Measurements from ENCODE around the gene ELANE.
"Not testable (repeated sequence)": the region's sequence is repeated elsewhere in the genome, so short reads cannot be mapped to it uniquely, and the experiment has no call there.

Gene ELANE

GRCh38 chr19:872266-872951 is 20.3 kb downstream of the ELANE start:
- intact Hi-C loops (cut with DNase I): no loop called here
- peak in 1 of 42 donors; percentile 18 for DNase-seq

GRCh38 chr19:873084-873483 is 21.0 kb downstream of the ELANE start:
- DNase-seq: no peak
- intact Hi-C loops (cut with DNase I): no loop called here

- no peak for DNase-seq
- intact Hi-C loops (cut with DNase I): no loop called here
Observed at GRCh38 chr19:873561-874041, 21.5 kb downstream of the ELANE start.

GRCh38 chr19:875265-875879 is 23.3 kb downstream of the ELANE start:
- DNase-seq: no peak
- intact Hi-C loops (cut with DNase I): no loop called here

- intact Hi-C loops (cut with DNase I): no loop called here
- no peak for DNase-seq
Observed at GRCh38 chr19:876089-876488, 24.0 kb downstream of the ELANE start.

- no peak for DNase-seq
- intact Hi-C loops (cut with DNase I): no loop called here
Observed at GRCh38 chr19:876780-877314, 24.7 kb downstream of the ELANE start.

- DNase-seq; intact Hi-C loops (cut with DNase I): not testable (repeated sequence)
Observed at GRCh38 chr19:877992-878660, 26.0 kb downstream of the ELANE start.

- DNase-seq; intact Hi-C loops (cut with DNase I): not testable (repeated sequence)
Observed at GRCh38 chr19:878751-879561, 26.9 kb downstream of the ELANE start.

GRCh38 chr19:879711-880438 is 27.8 kb downstream of the ELANE start:
- intact Hi-C loops (cut with DNase I): no loop called here
- DNase-seq: no peak

GRCh38 chr19:881385-882071 is 29.4 kb downstream of the ELANE start:
- intact Hi-C loops (cut with DNase I): no loop called here
- DNase-seq: no peak

- intact Hi-C loops (cut with DNase I): no loop called here
- DNase-seq: no peak
Observed at GRCh38 chr19:882871-883497, 30.9 kb downstream of the ELANE start.

GRCh38 chr19:883661-884211 is 31.6 kb downstream of the ELANE start:
- no peak for DNase-seq
- intact Hi-C loops (cut with DNase I): no loop called here

- DNase-seq: no peak
- intact Hi-C loops (cut with DNase I): no loop called here
Observed at GRCh38 chr19:884420-885211, 32.5 kb downstream of the ELANE start.

- DNase-seq: no peak
- intact Hi-C loops (cut with DNase I): no loop called here
Observed at GRCh38 chr19:885536-886224, 33.6 kb downstream of the ELANE start.

- no peak for DNase-seq
- intact Hi-C loops (cut with DNase I): no loop called here
Observed at GRCh38 chr19:887072-887471, 35.0 kb downstream of the ELANE start.

- intact Hi-C loops (cut with DNase I): no loop called here
- DNase-seq: no peak
Observed at GRCh38 chr19:887599-887998, 35.5 kb downstream of the ELANE start.

All from head of caudate nucleus (tissue), 42 donors.